Measurements from ENCODE around the gene ACSF3. TPM values are rescaled to one million over a fixed set of nuclear protein-coding genes. Genes with fewer than 3 reads are reported as not detected.
A peak's percentile ranks its signal among the peaks of the same experiment; 100 is the strongest.

The ACSF3 gene
- total RNA-seq, 1 experiment from 2014 or later, result 38.7 TPM

GRCh38 chr16:89104303-89104702, 10.7 kb downstream of the ACSF3 start:
- no peak for DNase-seq (ENCODE audit: low spot score)
- in situ Hi-C loops (cut with HindIII; ENCODE audit: low sequenced_read_pairs), result no loop called here

GRCh38 chr16:89104930-89105571, 11.4 kb downstream of the ACSF3 start:
- DNase-seq (ENCODE audit: low spot score), result no peak
- in situ Hi-C loops (cut with HindIII; ENCODE audit: low sequenced_read_pairs), result no loop called here

DNA sequence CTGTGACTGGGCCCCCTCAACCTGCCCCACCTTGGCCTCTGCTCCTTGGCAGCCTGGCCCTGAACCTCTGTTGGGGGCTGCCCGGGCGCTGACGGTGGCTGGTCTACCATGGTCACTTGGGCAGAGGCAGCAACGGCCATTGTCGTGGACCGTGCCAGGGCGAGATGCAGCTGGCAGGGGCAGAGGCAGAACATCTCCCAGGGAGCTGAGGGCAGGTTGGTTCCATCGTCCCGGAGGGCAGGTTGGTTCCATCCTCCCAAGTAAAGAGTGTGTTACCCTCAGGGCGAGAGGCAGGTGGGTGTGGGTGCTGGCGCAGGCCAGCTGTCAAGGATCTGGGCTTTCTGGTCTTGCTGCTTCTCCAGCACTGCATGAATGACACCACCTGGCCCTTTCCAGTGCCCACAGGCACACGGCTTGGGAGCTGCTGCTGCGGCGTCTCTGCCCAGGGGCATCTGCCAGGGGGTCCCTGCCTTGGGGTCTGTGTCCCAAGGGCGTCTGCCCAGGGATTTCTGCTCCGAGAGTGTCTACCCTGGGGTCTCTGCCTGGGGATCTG, 12.0 kb downstream of the ACSF3 start:
- DNase-seq (ENCODE audit: low spot score), result no peak

DNA sequence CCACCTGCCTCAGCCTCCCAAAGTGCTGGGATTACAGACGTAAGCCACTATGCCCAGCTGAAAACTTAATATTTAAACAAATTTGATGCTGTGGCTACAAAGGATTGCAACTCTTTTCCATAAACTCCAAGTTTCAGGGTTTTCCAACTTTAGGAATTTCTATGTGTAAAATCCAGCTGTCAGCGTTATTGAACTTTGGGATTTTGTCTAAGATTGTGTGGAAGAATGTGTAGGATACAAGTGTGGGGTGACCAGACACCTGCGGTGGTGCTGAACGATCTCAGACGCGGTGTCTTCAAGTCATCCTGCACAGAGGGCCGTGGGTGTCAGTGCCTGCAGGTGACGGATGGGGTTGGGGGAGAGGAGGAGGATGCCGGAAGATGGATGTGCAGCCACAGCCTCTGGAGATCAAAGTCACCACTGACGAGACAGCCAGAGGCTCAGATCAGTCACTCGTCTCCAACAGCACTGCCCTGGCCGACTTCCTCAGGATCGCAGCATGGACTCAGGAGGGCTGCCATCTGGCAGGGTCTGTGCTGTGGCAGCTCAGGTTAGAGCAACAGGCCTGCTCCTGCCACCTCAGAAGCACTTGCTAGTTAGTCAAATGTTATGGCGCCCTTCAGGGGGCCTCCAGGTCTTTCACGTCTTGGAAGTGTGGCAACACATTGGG, 13.0 kb downstream of the ACSF3 start:
- DNase-seq (ENCODE audit: low spot score), result peak; percentile 93
- in situ Hi-C loops (cut with HindIII; ENCODE audit: low sequenced_read_pairs), result no loop called here

More for the DNA sequence above, 12.0 kb downstream of the ACSF3 start:
- in situ Hi-C loops (cut with HindIII; ENCODE audit: low sequenced_read_pairs), result no loop called here

GRCh38 chr16:89107203-89107582, 13.5 kb downstream of the ACSF3 start:
- in situ Hi-C loops (cut with HindIII; ENCODE audit: low sequenced_read_pairs), result no loop called here
- no peak for DNase-seq (ENCODE audit: low spot score)

GRCh38 chr16:89108416-89108815, 14.8 kb downstream of the ACSF3 start:
- in situ Hi-C loops (cut with HindIII; ENCODE audit: low sequenced_read_pairs), result no loop called here
- no peak for DNase-seq (ENCODE audit: low spot score)

GRCh38 chr16:89110641-89111040, 17.0 kb downstream of the ACSF3 start:
- in situ Hi-C loops (cut with HindIII; ENCODE audit: low sequenced_read_pairs), result no loop called here
- no peak for DNase-seq (ENCODE audit: low spot score)

- DNase-seq (ENCODE audit: low spot score), result no peak
- in situ Hi-C loops (cut with HindIII; ENCODE audit: low sequenced_read_pairs), result no loop called here
These were observed 17.6 kb downstream of the ACSF3 start for GRCh38 chr16:89111263-89111662.

- in situ Hi-C loops (cut with HindIII; ENCODE audit: low sequenced_read_pairs), result no loop called here
- DNase-seq (ENCODE audit: low spot score), result no peak
These were observed 18.9 kb downstream of the ACSF3 start for GRCh38 chr16:89112377-89113151.

GRCh38 chr16:89113152-89113547, 19.5 kb downstream of the ACSF3 start:
- in situ Hi-C loops (cut with HindIII; ENCODE audit: low sequenced_read_pairs), result no loop called here
- no peak for DNase-seq (ENCODE audit: low spot score)

DNA sequence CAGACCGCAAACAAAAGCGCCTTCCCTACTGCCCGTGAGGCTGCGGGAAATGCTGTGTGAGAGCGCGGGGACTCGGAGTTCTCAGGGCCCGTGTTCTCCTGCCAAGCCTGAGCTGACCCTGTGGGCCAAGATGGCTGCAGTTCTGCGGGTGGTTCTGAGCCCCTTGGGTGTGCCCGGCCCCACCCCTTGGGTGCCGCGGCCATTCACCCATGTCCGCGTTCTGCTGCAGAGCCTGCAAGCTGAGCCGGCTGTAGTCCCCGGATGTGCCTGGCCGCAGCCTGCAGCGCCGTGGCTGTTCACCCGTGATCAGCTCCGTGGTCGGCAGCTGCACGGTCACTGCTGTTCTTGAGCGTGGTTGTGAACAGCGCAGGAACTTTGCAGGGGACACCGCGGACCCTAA, 20.0 kb downstream of the ACSF3 start:
- in situ Hi-C loops (cut with HindIII; ENCODE audit: low sequenced_read_pairs), result no loop called here
- DNase-seq (ENCODE audit: low spot score), result no peak

GRCh38 chr16:89114159-89114981, 20.7 kb downstream of the ACSF3 start:
- in situ Hi-C loops (cut with HindIII; ENCODE audit: low sequenced_read_pairs), result no loop called here
- no peak for DNase-seq (ENCODE audit: low spot score)

GRCh38 chr16:89115216-89115861, 21.7 kb downstream of the ACSF3 start:
- in situ Hi-C loops (cut with HindIII; ENCODE audit: low sequenced_read_pairs), result no loop called here
- DNase-seq (ENCODE audit: low spot score), result no peak

DNA sequence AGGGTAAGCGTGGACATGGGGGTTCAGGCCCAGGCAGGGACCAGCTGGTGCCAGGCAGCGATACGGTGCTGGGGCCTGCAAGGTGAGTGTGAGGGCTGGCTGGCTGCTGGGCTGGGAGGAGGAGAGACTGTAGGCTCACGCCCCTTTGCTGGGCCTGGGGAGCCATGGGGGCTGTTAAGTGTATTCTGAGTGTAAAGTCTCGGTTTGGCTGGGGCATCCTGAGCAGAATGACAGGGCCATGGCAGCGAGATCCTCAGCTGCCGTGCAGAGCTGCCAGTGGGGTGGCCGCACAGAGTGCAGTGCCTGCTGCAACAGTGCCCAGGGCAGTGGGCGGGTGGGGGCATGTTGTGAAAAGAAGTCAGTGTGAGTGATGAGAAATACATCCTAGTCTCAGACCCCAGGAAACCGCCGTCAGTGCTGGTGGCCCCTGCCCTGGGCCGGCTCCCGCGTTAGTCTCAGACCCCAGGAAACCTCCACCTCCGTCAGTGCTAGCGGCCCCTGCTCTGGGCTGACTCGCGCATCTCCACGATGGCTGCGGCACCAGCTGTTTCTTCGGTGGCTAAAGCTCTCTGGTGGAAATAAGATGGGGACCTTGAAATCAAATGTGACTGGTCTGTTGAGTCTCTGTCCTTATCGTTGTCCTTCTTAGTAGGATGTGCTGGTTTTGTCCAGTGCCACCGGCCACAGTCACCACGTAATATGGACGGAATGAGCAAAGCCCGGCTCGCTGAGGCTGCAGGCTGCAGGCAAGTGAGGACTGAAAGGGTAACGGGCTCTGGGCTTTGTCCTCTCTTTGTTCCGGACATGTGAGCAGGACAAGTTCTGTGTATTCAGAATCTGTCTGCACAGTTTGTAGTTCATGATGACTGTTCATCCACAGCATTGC, 22.9 kb downstream of the ACSF3 start:
- DNase-seq (ENCODE audit: low spot score), result no peak
- in situ Hi-C loops (cut with HindIII; ENCODE audit: low sequenced_read_pairs), result no loop called here

DNA sequence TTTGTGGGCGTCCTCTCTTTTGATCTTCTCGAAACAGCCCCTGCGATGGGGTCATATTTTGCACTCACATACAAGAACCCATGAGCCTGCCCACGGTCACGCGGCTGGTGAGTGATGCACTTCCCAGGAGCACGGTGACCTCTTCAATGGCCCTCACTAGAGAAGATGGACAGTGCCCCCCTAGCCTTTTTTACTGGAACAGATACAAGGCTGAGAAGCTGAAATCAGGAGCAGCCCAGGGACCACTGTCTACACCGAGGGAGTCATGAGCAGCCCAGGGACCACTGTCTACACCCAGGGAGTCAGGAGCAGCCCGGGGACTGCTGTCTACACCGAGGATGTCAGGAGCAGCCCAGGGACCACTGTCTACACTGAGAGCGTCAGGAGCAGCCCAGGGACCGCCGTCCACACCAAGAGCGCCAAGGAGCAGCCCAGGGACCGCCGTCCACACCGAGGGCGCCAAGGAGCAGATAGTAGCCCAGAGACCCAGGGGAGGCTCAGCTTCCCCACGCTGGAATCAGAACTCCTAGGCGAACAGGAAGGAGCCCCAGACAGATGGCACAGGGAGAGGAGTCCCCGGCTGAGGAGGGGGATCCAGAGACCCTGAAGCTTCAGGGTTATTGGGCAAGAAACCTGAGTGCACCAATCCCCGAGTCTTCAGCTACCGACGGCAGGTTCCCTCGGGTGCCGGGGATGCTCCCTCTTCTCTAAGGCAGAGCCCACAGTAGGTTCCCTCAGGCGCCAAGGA, 23.7 kb downstream of the ACSF3 start:
- in situ Hi-C loops (cut with HindIII; ENCODE audit: low sequenced_read_pairs), result no loop called here

GRCh38 chr16:89117975-89118289, 24.3 kb downstream of the ACSF3 start:
- in situ Hi-C loops (cut with HindIII; ENCODE audit: low sequenced_read_pairs), result no loop called here
- DNase-seq (ENCODE audit: low spot score), result no peak

More for the DNA sequence above, 23.7 kb downstream of the ACSF3 start:
- DNase-seq (ENCODE audit: low spot score), result no peak

GRCh38 chr16:89118361-89119165, 24.9 kb downstream of the ACSF3 start:
- no peak for DNase-seq (ENCODE audit: low spot score)
- in situ Hi-C loops (cut with HindIII; ENCODE audit: low sequenced_read_pairs), result no loop called here
